ENCODE measurements around the gene PDGFRB.

GRCh38 chr5:150196986-150197385 is 41.3 kb upstream of the PDGFRB start:
- TF ChIP-seq MAX (IDR thresholded peaks at IDR 0.05; ENCODE audit: low read depth, low read length) (no peak), CTCF (IDR thresholded peaks at IDR 0.05; ENCODE audit: low read depth, low read length) (no peak), POLR2A (IDR thresholded peaks at IDR 0.05; ENCODE audit: extremely low read depth, insufficient read length) (no peak)
